GM10248 (cell line): ENCODE data around the gene SLC12A4.

Source experiments
- CTCF ChIA-PET: fragments of 300-600 bp; sonication (Branson Sonifier 250); formaldehyde crosslinking; extraction: SDS; loops from one replicate; lab custom pipeline; 2021; ENCODE audit warnings: antibody characterized with exemption; lab: Yijun Ruan, JAX
- POLR2A ChIA-PET: fragments of 350-650 bp; sonication (Branson Sonifier 250); formaldehyde crosslinking; extraction: SDS; loops from one replicate; lab custom pipeline; 2020; ENCODE audit warnings: antibody characterized with exemption; lab: Yijun Ruan, JAX
- DNase-seq: peaks from one replicate; pipeline ENCODE4 v3.0.0; 2012; ENCODE audit errors: extremely low spot score
- TF ChIP-seq, protein P1 (sequence below): IDR thresholded peaks from 2 replicates; pipeline ENCODE4 v1.5.1; 2012; ENCODE audit warnings: mild to moderate bottlenecking, low read depth; ENCODE audit errors: extremely low read depth, missing control alignments, control extremely low read depth

The SLC12A4 gene

DNA sequence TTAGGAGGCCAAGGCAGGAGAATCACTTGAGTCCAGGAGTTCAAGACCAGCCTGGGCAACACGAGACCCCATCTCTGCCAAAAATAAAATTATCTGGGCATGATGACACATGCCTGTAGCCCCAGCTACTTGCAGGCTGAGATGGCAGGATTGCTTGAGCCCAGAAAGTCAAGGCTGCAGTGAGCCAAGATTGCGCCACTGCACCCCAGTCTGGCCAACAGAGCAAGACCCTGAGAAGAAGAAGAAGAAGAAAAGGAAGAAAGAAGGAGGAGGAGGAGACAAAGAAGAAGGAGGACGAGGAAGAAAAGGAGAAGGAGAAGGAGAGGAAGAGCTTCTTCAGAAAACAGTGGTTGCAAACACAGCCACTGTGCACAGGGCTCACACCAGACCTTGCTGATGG lies 20.2 kb upstream of the SLC12A4 start:
- ChIA-PET POLR2A (no interaction called here), CTCF (interaction anchor here (0.7 to 2.0 kb wide), 5 partner anchors 10 to 240 kb away, joined by 3 to 7 read pairs (median 4); no protein-coding TSS in a partner anchor)
- DNase-seq: no peak
- TF ChIP-seq, protein P1, sequence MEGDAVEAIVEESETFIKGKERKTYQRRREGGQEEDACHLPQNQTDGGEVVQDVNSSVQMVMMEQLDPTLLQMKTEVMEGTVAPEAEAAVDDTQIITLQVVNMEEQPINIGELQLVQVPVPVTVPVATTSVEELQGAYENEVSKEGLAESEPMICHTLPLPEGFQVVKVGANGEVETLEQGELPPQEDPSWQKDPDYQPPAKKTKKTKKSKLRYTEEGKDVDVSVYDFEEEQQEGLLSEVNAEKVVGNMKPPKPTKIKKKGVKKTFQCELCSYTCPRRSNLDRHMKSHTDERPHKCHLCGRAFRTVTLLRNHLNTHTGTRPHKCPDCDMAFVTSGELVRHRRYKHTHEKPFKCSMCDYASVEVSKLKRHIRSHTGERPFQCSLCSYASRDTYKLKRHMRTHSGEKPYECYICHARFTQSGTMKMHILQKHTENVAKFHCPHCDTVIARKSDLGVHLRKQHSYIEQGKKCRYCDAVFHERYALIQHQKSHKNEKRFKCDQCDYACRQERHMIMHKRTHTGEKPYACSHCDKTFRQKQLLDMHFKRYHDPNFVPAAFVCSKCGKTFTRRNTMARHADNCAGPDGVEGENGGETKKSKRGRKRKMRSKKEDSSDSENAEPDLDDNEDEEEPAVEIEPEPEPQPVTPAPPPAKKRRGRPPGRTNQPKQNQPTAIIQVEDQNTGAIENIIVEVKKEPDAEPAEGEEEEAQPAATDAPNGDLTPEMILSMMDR: no peak

DNA sequence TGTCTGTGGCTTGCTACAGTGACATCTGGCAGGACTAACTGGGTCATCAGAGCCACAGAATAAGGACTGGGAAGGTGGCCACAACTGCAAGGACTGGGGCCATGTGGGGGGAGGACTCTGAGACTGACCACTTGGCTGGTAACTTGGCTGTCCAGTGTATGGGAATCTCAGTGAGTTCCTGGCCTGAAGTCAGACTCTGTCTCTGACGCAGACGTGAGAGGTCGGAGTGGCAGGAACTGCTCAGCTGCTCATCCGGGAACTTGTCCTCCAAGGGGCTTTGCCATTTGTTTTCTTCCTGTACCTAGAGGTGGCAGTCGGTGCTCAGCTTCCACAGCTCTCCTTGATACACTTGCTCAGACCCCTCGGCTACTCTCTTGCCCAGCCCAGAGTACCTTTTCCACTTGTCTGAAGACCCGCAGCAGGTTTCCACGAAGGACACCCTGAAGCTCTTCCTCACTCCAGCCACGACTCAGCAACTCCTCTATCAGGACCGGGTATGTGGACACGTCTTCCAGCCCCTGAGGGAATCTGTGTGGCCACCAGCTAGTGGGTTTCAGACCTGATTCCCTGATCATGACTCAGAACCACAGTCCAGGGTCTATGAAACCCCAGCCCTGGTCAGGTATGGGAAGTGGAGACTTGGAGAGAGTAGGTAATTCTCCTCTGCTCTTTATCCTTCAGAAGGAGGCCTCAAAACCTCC lies 19.2 kb upstream of the SLC12A4 start:
- CTCF ChIA-PET: interaction anchor here (1.3 to 2.0 kb wide), 3 partner anchors 7 to 53 kb away, joined by 3 to 7 read pairs (median 6); no protein-coding TSS in a partner anchor
- TF ChIP-seq, protein P1: no peak
- no peak for DNase-seq
- POLR2A ChIA-PET: no interaction called here

DNA sequence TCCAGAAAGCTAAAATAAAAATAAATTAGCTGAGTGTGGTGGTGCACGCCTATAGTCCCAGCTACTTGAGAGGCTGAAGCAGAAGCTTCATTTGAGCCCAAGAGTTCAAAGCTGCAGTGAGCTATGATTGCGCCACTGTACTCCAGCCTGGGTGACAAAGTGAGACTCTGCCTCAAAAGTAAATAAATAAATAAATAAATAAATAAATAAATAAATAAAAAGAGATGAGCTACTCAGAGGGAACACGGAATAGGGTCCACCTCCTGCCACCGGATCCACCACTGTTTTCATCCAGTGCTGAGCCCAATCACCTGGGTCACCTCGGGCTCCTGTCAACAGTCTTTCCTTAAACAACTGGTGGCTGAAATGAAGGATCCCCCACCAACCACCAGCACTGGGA lies 18.5 kb upstream of the SLC12A4 start:
- TF ChIP-seq, protein P1: no peak
- ChIA-PET POLR2A (interaction anchor here (0.6 kb wide), 1 partner anchor 39 kb away, joined by 11 read pairs; no protein-coding TSS in a partner anchor), CTCF (interaction anchor here (0.8 to 2.4 kb wide), 4 partner anchors 8 to 54 kb away, joined by 3 to 10 read pairs (median 4); no protein-coding TSS in a partner anchor)

DNA sequence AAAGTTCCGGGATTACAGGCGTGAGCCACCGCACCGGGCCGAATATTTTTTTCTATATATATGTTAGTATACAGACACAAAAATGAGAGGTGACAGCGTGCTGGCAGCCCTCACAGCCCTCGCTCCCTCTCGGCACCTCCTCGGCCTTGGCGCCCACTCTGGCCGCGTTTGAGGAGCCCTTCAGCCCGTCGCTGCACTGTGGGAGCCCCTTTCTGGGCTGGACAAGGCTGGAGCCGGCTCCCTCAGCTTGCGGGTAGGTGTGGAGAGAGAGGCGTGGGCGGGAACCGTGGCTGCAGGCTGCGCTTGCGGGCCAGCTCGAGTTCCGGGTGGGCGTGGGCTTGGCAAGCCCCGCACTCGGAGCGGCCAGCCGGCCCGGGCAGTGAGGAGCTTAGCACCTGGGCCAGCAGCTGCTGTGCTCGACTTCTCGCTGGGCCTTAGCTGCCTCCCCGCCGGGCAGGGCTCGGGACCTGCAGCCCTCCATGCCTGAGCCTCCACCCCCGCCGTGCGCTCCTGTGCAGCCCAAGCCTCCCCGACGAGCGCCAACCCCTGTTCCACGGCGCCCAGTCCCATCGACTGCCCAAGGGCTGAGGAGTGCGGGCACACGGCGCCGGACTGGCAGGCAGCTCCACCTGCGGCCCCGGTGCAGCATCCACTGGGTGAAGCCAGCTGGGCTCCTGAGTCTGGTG lies 13.7 kb upstream of the SLC12A4 start:
- TF ChIP-seq, protein P1: no peak
- no peak for DNase-seq
- CTCF ChIA-PET: interaction anchor here (0.7 to 5.3 kb wide), 6 partner anchors 9 to 246 kb away, joined by 3 to 20 read pairs (median 4); no protein-coding TSS in a partner anchor
- POLR2A ChIA-PET: no interaction called here

More for the DNA sequence above, 18.5 kb upstream of the SLC12A4 start:
- no peak for DNase-seq

DNA sequence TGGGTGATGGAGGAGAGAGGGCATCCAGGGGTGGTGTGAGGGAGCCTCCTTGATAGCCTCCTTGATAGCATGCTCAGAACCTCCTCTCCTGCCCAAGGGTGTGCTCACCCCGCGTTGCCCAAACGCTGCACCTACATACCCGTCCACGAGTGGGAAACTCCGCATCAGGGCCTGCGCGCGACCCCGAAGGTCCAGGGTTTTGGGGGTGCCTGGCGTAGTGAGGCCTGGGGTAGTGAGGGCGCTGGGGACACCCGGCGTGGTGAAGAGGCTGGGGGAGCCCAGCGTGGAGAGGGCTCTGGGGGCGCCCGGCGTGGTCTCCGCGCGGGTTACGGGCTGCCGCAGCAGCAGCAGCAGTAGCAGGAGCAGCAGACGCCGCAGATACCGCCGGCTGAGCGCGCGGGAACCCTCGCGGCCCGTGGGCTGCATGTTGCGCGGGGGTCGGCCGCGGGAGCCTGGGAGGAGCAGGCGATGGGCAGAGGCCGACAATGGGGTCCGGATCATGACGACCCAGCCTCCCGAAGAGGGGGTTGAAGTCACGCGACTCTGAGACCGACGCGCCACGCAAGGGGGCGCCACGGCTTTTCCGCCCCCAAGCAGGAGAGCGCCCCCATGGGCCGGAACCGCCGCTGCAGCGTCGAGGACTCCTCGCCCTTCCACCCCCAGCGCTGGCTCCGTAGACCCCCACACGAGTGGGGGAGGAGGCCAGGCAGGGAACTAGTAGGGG lies 11.7 kb upstream of the SLC12A4 start, which contains the start of gene DPEP3:
DPEP3 (minus strand) TSS at position 545 of the 724 bp plus-strand sequence; CDS start at position 426, 119 bp downstream.
- TF ChIP-seq, protein P1: peak; percentile 22
- DNase-seq: no peak
- POLR2A ChIA-PET: no interaction called here
- CTCF ChIA-PET: interaction anchor here (1.4 to 5.3 kb wide), 6 partner anchors 11 to 60 kb away, joined by 3 to 21 read pairs (median 7); no protein-coding TSS in a partner anchor
